ENCODE measurements around the gene CCDC39.

The CCDC39 gene

GRCh38 chr3:180679178-180680096 lies at the start of gene CCDC39:
TSS of gene CCDC39 (minus strand) at chr3:180679489. CDS start at chr3:180679380, 109 bp downstream.
- DNase-seq, result peak; percentile 80

DNA sequence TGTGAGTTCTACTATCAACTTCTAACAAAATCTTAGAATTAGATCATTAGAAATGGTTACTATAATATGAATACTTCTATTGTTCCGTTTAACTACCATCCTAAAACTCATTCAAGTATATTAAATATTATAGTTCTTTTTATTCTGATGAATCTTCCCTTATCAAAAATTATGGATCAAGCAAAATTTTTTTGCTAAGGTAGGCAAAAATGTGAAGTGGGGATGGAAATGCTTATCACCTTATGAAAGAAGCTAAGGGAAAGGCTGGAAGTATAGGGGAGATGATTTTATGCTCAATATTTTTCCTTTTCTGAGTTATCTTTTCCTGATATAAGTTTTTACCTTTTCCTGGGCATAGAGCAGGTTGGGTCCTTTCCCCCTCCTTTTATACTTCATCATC lies 40.7 kb upstream of the CCDC39 start:
- DNase-seq, result no peak

DNA sequence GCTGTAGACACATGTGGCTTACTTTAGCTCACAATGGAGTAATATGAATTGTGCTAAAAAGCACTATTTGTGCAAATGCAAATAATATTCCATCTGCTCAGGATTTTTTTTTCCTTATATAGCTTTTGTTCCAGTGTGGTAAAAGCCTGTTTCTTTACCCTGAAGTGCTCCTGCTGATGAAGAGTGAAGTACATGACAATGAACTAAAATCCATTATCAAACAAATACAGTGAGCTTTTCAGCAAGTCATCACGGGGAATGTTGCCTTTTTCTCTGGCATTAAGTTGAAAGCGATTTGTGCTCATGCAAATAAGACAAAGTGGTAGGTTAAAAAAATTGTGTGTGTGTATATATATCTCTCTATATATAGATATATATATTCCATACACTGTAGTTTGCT lies 28.6 kb upstream of the CCDC39 start:
- peak; percentile 46 for DNase-seq

- DNase-seq, result no peak
Observed at GRCh38 chr3:180705619-180706018, 26.3 kb upstream of the CCDC39 start.

GRCh38 chr3:180704532-180704931 lies 25.2 kb upstream of the CCDC39 start:
- DNase-seq, result peak; percentile 54

DNA sequence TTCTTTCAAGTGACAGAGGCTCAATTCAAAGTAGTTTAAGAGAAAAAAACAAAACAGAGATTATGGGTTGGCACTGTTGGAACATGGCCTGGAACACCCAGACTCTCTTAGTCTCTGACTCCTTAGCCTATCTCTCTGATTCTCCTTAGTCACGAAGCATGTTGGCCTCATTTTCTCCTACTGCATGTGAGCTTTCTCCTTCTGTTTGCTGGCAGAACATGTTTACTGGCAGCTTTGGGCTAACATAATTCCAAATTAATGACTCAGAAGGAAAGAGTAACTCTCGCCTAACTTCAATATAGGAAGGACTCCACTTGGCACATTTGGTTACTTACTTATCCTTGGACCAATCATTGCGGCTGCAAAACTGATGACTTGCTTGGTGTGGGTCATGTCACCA lies 21.7 kb upstream of the CCDC39 start:
- DNase-seq, result no peak

DNA sequence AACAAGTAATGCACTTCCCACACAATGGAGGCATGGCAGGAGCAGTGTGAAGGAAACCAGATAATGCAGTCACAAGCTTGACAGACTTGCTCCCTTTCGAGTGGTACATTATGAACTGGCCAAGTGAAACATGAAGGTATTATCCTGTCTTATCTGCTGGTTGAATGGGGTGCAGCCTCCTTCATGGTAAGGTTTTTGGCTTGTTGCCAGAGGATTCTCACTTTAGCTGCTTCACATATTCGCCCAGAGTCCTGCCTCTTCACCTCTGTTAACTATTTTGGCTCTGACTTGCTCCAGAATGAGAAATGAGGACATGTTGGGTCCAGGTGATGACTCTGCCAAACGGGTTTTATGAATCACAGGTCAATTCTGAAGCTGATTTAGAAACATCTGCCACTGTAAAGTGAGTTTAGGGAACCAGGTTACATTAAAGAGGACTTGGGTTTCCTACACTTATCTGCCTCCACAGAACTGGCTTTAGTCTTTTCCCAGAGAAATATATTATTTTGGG lies 19.5 kb upstream of the CCDC39 start:
- DNase-seq, result no peak

DNA sequence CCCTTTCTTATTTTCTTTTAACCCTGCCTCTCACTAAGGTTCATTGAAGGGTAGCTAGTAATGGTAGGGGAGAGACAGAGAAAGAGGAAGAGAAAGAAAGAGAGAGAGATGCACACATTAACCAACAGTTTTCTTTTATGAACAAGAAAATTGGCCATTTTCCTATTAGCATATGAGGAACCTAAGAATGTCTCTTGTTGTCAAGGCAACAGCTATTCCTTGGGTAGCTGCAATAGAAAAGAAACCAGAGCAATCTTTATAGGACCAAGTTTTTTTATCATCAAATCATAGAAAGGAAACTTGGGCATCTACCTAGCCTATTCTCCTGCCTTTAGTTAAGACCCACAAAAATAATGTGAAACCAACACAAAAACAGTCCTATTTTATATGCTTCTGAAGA lies 15.0 kb upstream of the CCDC39 start:
- DNase-seq, result no peak

- DNase-seq, result peak; percentile 46
Observed at GRCh38 chr3:180693656-180694055, 14.4 kb upstream of the CCDC39 start.

- DNase-seq, result no peak
Observed at GRCh38 chr3:180690061-180690460, 10.8 kb upstream of the CCDC39 start.

- no peak for DNase-seq
Observed at GRCh38 chr3:180684807-180685206, 5.5 kb upstream of the CCDC39 start.

DNA sequence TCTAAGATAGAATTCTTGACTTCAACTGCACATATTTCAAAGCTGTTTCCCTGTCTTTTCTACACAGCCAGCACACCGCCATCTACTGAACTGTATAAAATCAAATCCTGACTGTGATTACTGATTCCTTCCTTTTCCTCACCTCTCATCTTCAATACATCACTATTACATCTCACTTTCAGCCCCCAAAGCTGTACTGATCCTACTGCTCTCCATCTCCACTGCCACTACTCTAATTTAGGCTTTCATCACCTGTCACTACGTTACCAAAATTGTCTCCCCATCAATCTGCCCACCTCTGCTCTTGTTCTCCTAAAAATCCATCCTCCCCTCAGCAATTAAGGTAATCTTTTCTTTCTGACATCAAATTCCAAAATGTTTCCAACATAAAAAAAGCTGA lies 4.5 kb upstream of the CCDC39 start:
- no peak for DNase-seq

GRCh38 chr3:180680097-180680430 lies 775 bp upstream of the CCDC39 start:
- peak; percentile 83 for DNase-seq

- DNase-seq, result no peak
Observed at GRCh38 chr3:180678231-180678630, 1.1 kb downstream of the CCDC39 start.

- no peak for DNase-seq
Observed at GRCh38 chr3:180661444-180661843, 17.8 kb downstream of the CCDC39 start.

GRCh38 chr3:180657094-180657493 lies 22.2 kb downstream of the CCDC39 start:
- no peak for DNase-seq

GRCh38 chr3:180656406-180656805 lies 22.9 kb downstream of the CCDC39 start:
- no peak for DNase-seq

DNA sequence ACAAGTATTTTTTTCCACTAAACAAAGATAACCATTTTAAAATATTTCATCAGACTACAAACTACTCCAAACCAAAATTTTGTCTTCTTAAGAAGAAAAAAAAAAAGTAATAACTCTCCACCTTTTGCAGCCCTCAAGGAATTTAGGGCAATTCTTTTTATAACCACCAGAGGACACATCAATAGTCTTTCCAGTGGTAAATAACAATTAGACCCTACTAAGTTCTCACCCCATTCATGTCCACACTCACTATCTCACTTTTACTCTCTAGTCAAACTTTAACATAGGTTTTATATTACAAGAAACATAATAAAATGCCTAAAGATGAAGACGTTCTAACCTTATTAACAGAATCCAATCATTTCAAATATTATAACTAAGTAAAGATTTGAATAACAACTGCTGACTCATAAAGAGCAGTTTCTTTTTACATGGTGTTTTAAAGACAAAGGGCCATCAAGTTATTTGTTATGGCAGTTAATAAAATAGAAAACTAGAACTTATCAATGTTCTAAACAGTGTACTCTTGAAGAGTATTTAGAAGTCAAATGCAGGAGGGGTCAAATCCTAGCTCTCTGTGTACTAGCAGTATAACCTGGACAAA lies 33.0 kb downstream of the CCDC39 start:
- DNase-seq, result no peak

GRCh38 chr3:180640987-180641386 lies 38.3 kb downstream of the CCDC39 start:
- DNase-seq, result no peak

DNA sequence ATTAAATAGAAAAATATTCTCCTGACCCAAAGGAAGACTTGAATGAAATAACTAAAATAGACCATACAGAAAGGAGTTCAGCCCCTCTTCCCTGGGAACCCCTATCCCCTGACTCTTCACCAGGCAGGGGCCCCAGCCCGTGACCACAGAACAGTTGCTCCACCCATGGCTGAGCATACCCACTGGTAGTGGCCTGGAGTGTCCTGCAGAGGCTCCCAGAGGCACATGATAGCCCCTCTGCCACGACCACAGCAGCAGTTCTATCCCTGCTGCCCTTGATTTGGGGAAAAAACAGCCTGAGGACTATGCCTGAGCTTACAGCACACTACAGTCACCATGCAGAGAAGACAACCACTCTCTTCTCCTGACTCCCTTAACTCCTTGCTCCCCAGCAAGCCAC lies 45.6 kb downstream of the CCDC39 start:
- no peak for DNase-seq

DNA sequence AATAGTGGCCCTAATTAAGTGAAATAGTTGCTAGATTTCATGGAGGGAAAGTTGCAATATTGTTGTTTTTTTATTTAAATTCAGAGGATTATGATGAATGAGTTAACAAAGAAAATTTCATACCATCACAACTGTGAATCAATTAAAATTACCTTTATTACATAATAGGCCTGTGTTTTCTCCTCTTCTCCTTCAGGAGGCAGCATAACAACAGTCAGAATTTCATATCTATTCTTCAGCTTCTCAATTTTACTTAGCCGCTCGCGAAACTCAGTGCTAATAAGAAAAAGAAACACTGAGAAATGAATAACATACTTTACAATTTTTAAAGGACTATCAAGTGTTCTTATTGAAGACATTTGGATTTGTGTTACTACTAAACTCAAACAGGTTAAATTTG lies 48.0 kb downstream of the CCDC39 start:
- DNase-seq, result no peak

- no peak for DNase-seq
Observed at GRCh38 chr3:180630371-180630770, 48.9 kb downstream of the CCDC39 start.

DNA sequence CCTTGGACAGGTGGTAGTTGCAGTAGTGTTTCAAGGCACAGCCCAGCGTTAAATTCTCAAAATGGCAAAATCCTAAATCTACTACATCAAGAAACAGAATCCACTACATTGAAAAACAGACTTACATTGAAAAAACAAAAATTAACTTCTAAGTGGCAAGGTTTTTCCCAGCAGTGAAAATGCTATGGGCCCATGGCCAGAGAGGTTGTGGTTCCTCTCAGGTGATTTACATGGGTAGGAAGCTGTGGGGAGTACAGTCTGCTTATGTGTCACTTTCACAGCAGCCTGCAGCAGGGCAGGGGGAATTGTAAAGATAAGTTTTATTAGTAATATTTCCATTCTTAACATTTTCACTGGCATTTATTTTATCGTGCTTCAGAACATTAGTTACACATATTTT lies 52.4 kb downstream of the CCDC39 start:
- no peak for DNase-seq

DNA sequence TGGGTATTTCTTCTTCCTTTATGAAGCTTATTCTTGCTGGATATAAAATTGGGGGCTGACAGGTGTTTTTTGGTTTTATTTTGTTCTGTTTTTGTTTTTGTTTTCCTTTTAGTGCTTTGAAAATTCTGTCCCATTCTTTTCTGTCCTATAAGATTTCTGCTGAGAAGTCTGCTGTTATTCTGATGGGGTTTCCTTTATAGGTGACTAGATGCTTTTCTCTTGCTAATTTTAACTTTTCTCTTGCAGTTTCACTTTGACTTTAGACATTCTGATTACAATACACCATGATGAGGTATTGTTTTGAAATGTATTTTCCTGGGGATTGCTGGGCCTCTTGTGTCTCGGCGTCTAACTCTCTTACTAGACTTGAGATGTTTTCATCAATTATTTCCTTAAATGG lies 54.6 kb downstream of the CCDC39 start:
- no peak for DNase-seq
